ENCODE measurements around the gene MTRF1L. TPM values are rescaled to one million over a fixed set of nuclear protein-coding genes. Genes with fewer than 3 reads are reported as not detected.
"Not testable (repeated sequence)": the region's sequence is repeated elsewhere in the genome, so short reads cannot be mapped to it uniquely, and the experiment has no call there.

MTRF1L gene
- total RNA-seq, 1 donor from 2014 or later, result 23.8 TPM

GRCh38 chr6:152979116-152979515, 23.4 kb downstream of the MTRF1L start:
- intact Hi-C loops (cut with DNase I), result no loop called here
- DNase-seq (ENCODE audit: low spot score), result no peak

GRCh38 chr6:152978058-152978457, 24.5 kb downstream of the MTRF1L start:
- no peak for DNase-seq (ENCODE audit: low spot score)
- intact Hi-C loops (cut with DNase I), result no loop called here

- no peak for DNase-seq (ENCODE audit: low spot score)
- intact Hi-C loops (cut with DNase I), result no loop called here
Observed at GRCh38 chr6:152977556-152977955, 25.0 kb downstream of the MTRF1L start.

GRCh38 chr6:152976749-152977148, 25.8 kb downstream of the MTRF1L start:
- no peak for DNase-seq (ENCODE audit: low spot score)
- intact Hi-C loops (cut with DNase I), result no loop called here

GRCh38 chr6:152975204-152975915, 27.1 kb downstream of the MTRF1L start:
- DNase-seq (ENCODE audit: low spot score), result no peak
- intact Hi-C loops (cut with DNase I), result no loop called here

GRCh38 chr6:152973916-152974315, 28.6 kb downstream of the MTRF1L start:
- no peak for DNase-seq (ENCODE audit: low spot score)
- intact Hi-C loops (cut with DNase I), result no loop called here

GRCh38 chr6:152969688-152970418, 32.7 kb downstream of the MTRF1L start:
- intact Hi-C loops (cut with DNase I), result no loop called here
- DNase-seq (ENCODE audit: low spot score), result no peak

GRCh38 chr6:152966168-152966894, 36.2 kb downstream of the MTRF1L start:
- DNase-seq (ENCODE audit: low spot score); intact Hi-C loops (cut with DNase I): not testable (repeated sequence)

- intact Hi-C loops (cut with DNase I), result no loop called here
- DNase-seq (ENCODE audit: low spot score), result no peak
Observed at GRCh38 chr6:152959333-152959732, 43.2 kb downstream of the MTRF1L start.

GRCh38 chr6:152957796-152958195, 44.7 kb downstream of the MTRF1L start:
- DNase-seq (ENCODE audit: low spot score), result no peak
- intact Hi-C loops (cut with DNase I), result no loop called here

GRCh38 chr6:152954443-152954842, 48.1 kb downstream of the MTRF1L start:
- intact Hi-C loops (cut with DNase I), result no loop called here
- no peak for DNase-seq (ENCODE audit: low spot score)

GRCh38 chr6:152952866-152953509, 49.5 kb downstream of the MTRF1L start:
- intact Hi-C loops (cut with DNase I), result no loop called here
- DNase-seq (ENCODE audit: low spot score), result no peak

GRCh38 chr6:152952045-152952444, 50.5 kb downstream of the MTRF1L start:
- intact Hi-C loops (cut with DNase I), result no loop called here

GRCh38 chr6:152950240-152950639, 52.3 kb downstream of the MTRF1L start:
- no peak for DNase-seq (ENCODE audit: low spot score)
- intact Hi-C loops (cut with DNase I), result no loop called here

More at GRCh38 chr6:152952045-152952444, 50.5 kb downstream of the MTRF1L start:
- DNase-seq (ENCODE audit: low spot score), result no peak

GRCh38 chr6:152948150-152948768, 54.2 kb downstream of the MTRF1L start:
- intact Hi-C loops (cut with DNase I), result loop anchor here (2.0 kb wide), 1 partner anchor 81 kb away; no protein-coding TSS in a partner anchor
- no peak for DNase-seq (ENCODE audit: low spot score)

- intact Hi-C loops (cut with DNase I), result no loop called here
- DNase-seq (ENCODE audit: low spot score), result no peak
Observed at GRCh38 chr6:152946995-152947394, 55.5 kb downstream of the MTRF1L start.

GRCh38 chr6:152946484-152946883, 56.0 kb downstream of the MTRF1L start:
- intact Hi-C loops (cut with DNase I), result no loop called here
- no peak for DNase-seq (ENCODE audit: low spot score)

- intact Hi-C loops (cut with DNase I), result no loop called here
Observed at GRCh38 chr6:152943260-152943897, 59.1 kb downstream of the MTRF1L start.

GRCh38 chr6:152942319-152942869, 60.1 kb downstream of the MTRF1L start:
- intact Hi-C loops (cut with DNase I), result no loop called here
- no peak for DNase-seq (ENCODE audit: low spot score)

More at GRCh38 chr6:152943260-152943897, 59.1 kb downstream of the MTRF1L start:
- DNase-seq (ENCODE audit: low spot score), result no peak
